IPS-18a (cell line): ENCODE data around the gene WDR41.

Experiments used
- H3K27ac ChIP-seq: one replicate; pipeline ENCODE4 v1.5.1; 2013; ENCODE audit warnings: low read length
- H3K27me3 ChIP-seq: one replicate; pipeline ENCODE4 v1.6.1; 2013; ENCODE audit warnings: mild to moderate bottlenecking, low read length; ENCODE audit not compliant: control insufficient read depth, insufficient read depth
- H3K36me3 ChIP-seq: one replicate; pipeline ENCODE4 v1.6.1; 2013; ENCODE audit warnings: low read depth, low read length; ENCODE audit not compliant: control insufficient read depth
- H3K4me1 ChIP-seq: one replicate; pipeline ENCODE4 v1.6.1; 2013; ENCODE audit warnings: low read depth, low read length; ENCODE audit not compliant: control insufficient read depth
- H3K4me3 ChIP-seq: one replicate; pipeline ENCODE4 v1.5.1; 2013; ENCODE audit warnings: low read length
- H3K9ac ChIP-seq: one replicate; pipeline ENCODE4 v1.6.1; 2013; ENCODE audit warnings: mild to moderate bottlenecking, low read length, moderate library complexity
- H3K9me3 ChIP-seq: one replicate; pipeline ENCODE4 v1.6.1; 2013; ENCODE audit warnings: low read depth, low read length; ENCODE audit not compliant: control insufficient read depth

Gene WDR41

GRCh38 chr5:77423022-77423750, 68.9 kb downstream of the WDR41 start:
- Histone ChIP-seq H3K36me3 (no peaks in the 10 kb centered on the region), H3K4me1 (no peaks in the 10 kb centered on the region), H3K4me3 (no peak overlapping the region), H3K27ac (no peak overlapping the region), H3K9me3 (no peaks in the 10 kb centered on the region), H3K27me3 (no peaks in the 10 kb centered on the region), H3K9ac (no peak overlapping the region)

DNA sequence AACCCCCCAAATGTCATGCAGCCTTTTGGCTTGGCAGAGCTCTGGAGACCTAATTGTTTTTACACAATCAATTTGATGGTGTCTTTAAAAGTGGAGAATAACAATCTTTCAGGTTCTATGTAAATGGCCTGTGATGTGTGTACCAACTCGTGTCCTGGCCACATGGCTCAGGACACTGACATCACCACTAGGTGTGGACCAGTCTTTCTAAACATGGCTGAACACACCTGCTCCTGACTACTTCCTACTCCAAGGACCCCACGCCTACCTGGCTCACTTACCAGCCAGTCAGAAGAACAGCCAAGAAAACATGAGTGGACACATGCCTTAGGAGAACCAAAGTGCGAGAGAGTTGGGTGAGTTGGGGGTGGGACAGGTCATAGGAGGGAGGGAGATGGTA, 71.2 kb downstream of the WDR41 start:
- no peaks in the 10 kb centered on the region for H3K9me3 ChIP-seq
- H3K9ac ChIP-seq = no peak overlapping the region
- H3K27ac ChIP-seq = no peak overlapping the region
- no peaks in the 10 kb centered on the region for H3K36me3 ChIP-seq
- no peaks in the 10 kb centered on the region for H3K4me1 ChIP-seq
- H3K4me3 ChIP-seq = no peak overlapping the region
- no peaks in the 10 kb centered on the region for H3K27me3 ChIP-seq

- no peaks in the 10 kb centered on the region for H3K9me3 ChIP-seq
- H3K27me3 ChIP-seq = no peaks in the 10 kb centered on the region
- no peaks in the 10 kb centered on the region for H3K4me1 ChIP-seq
- no peak overlapping the region for H3K9ac ChIP-seq
- H3K27ac ChIP-seq = no peak overlapping the region
- no peak overlapping the region for H3K4me3 ChIP-seq
- H3K36me3 ChIP-seq = no peaks in the 10 kb centered on the region
Measured at GRCh38 chr5:77419644-77420582, 72.2 kb downstream of the WDR41 start.

GRCh38 chr5:77418601-77419581, 73.2 kb downstream of the WDR41 start:
- H3K4me1 ChIP-seq = no peaks in the 10 kb centered on the region
- H3K9me3 ChIP-seq = no peaks in the 10 kb centered on the region
- H3K27ac ChIP-seq = no peak overlapping the region
- H3K9ac ChIP-seq = no peak overlapping the region
- no peak overlapping the region for H3K4me3 ChIP-seq
- no peaks in the 10 kb centered on the region for H3K27me3 ChIP-seq
- H3K36me3 ChIP-seq = no peaks in the 10 kb centered on the region

DNA sequence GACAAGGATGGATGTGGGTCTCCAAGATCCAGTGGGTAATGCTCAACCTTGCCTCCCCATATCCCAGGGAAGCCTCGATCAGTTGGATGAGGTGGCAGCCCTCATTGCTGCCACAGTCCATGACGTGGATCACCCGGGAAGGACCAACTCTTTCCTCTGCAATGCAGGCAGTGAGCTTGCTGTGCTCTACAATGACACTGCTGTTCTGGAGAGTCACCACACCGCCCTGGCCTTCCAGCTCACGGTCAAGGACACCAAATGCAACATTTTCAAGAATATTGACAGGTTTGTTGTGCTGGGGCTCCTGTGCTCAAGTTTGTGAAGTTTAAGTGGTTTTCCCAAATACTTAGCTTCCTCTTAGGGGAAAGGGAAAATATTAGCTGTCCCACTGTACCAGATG, 74.0 kb downstream of the WDR41 start:
- no peaks in the 10 kb centered on the region for H3K27me3 ChIP-seq
- H3K36me3 ChIP-seq = no peaks in the 10 kb centered on the region
- H3K4me3 ChIP-seq = no peak overlapping the region
- no peak overlapping the region for H3K9ac ChIP-seq
- no peaks in the 10 kb centered on the region for H3K9me3 ChIP-seq
- H3K4me1 ChIP-seq = no peaks in the 10 kb centered on the region
- H3K27ac ChIP-seq = no peak overlapping the region

- Histone ChIP-seq H3K9ac (no peak overlapping the region), H3K9me3 (no peaks in the 10 kb centered on the region), H3K4me3 (no peak overlapping the region), H3K36me3 (no peaks in the 10 kb centered on the region), H3K27ac (no peak overlapping the region), H3K4me1 (no peaks in the 10 kb centered on the region), H3K27me3 (no peaks in the 10 kb centered on the region)
Measured at GRCh38 chr5:77413049-77413448, 79.1 kb downstream of the WDR41 start.

GRCh38 chr5:77409870-77410621, 82.1 kb downstream of the WDR41 start:
- Histone ChIP-seq H3K9me3 (no peaks in the 10 kb centered on the region), H3K4me1 (no peaks in the 10 kb centered on the region), H3K27me3 (no peaks in the 10 kb centered on the region), H3K27ac (no peak overlapping the region), H3K9ac (no peak overlapping the region), H3K4me3 (no peak overlapping the region), H3K36me3 (no peaks in the 10 kb centered on the region)

DNA sequence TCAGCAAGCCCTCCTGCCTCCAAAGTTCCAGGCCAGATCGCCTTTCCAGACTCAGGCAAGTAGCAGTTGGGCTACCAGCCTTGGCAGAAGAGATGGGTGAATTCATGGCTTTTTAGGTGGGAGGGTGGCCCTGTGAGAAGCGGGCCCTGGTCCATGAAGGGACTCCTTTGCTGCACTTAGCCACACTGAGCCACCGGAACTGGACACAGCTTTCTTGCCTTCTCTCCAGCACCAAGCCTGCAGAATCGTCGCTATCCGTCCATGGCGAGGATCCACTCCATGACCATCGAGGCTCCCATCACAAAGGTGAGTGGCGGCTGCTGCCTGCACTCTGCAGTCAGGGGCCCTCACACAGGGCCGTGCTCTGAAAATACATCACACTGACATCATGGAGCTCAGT, 85.0 kb downstream of the WDR41 start:
- Histone ChIP-seq H3K9ac (no peak overlapping the region), H3K27ac (no peak overlapping the region), H3K9me3 (no peaks in the 10 kb centered on the region), H3K4me1 (no peaks in the 10 kb centered on the region), H3K4me3 (no peak overlapping the region), H3K36me3 (no peaks in the 10 kb centered on the region), H3K27me3 (no peaks in the 10 kb centered on the region)

GRCh38 chr5:77402796-77403195, 89.3 kb downstream of the WDR41 start:
- no peaks in the 10 kb centered on the region for H3K4me1 ChIP-seq
- H3K9ac ChIP-seq = no peak overlapping the region
- H3K9me3 ChIP-seq = no peaks in the 10 kb centered on the region
- no peaks in the 10 kb centered on the region for H3K27me3 ChIP-seq
- no peak overlapping the region for H3K27ac ChIP-seq
- H3K4me3 ChIP-seq = no peak overlapping the region
- H3K36me3 ChIP-seq = no peaks in the 10 kb centered on the region

DNA sequence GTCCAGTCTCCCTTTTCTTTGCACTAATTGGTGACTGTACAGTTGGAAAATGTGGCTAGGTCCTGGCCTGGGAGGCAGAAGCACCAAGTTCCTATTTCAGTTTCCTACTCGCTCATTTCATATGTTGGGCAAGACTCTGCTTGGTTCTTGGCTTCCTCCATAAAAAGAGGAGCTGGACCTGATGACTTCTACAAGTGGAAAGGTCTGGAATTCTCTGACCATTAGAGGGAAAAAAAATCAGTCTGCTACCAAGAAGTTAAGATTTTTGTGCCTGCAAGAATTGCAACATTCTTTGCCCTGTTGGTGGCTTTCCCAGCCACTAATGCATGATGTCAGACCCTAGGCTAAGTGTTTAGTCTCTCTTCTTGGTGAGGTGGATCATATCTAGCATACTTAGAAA, 91.5 kb downstream of the WDR41 start:
- no peak overlapping the region for H3K9ac ChIP-seq
- no peaks in the 10 kb centered on the region for H3K9me3 ChIP-seq
- no peaks in the 10 kb centered on the region for H3K27me3 ChIP-seq
- no peak overlapping the region for H3K27ac ChIP-seq
- no peaks in the 10 kb centered on the region for H3K36me3 ChIP-seq
- no peak overlapping the region for H3K4me3 ChIP-seq
- no peaks in the 10 kb centered on the region for H3K4me1 ChIP-seq
